Stimulated activated CD4-positive, alpha-beta T cell treated with anti-CD3 and anti-CD28 coated beads, Interleukin-1b, Interleukin-23, amount 100 ng/mL, for 24 hours (primary cell): ENCODE measurements around the gene IQGAP3.

ENCODE experiments used
- DNase-seq, 4 experiments: peaks; one replicate each; pipeline ENCODE4 v3.0.0-alpha.2; 2020; ENCODE audit warnings: low read depth in 4 of 4, low spot score in 1 of 4

IQGAP3 gene

DNA sequence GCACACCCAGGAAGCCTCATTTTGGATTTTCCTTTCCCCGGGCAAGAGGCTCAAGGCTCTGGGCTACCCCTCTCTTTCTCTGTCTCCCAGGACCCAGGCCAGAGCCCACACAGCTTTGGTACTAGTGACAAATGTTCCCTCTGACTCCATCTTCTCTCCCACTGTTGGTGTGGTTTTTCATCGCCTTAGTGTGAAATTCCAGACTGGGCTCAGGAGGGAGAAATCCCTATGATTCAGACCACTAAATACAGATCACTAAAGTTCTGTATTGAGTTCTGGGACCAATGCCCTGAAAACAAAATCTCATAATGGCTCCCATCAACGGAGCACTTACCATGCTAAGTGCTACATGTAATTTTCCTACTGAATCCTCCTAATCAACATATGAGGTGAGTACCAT is 26.1 kb downstream of the IQGAP3 start:
- no peak for DNase-seq

GRCh38 chr1:156544592-156545102 is 27.7 kb downstream of the IQGAP3 start:
- DNase-seq = no peak

- no peak for DNase-seq
These were observed 29.3 kb downstream of the IQGAP3 start for GRCh38 chr1:156543066-156543465.

DNA sequence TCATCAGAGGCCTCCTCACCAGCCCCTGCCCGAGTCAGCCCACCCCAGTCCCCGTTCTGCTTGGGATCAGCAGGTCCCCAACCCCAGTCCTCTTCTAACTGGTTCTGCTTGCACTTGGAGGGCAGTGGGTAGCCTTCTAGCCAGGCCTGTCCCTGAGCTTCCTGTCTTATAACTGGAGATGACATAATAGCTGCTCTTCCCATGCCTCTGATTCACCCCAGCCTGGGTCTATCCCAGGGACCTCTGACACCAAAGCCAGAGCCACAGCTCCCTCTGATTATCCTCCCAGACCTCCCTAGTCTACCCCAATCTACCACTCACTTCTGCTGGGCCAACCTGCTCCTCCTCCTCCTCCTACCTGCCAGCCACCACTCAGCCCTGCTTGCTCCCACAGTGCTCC is 31.4 kb downstream of the IQGAP3 start:
- no peak for DNase-seq

DNA sequence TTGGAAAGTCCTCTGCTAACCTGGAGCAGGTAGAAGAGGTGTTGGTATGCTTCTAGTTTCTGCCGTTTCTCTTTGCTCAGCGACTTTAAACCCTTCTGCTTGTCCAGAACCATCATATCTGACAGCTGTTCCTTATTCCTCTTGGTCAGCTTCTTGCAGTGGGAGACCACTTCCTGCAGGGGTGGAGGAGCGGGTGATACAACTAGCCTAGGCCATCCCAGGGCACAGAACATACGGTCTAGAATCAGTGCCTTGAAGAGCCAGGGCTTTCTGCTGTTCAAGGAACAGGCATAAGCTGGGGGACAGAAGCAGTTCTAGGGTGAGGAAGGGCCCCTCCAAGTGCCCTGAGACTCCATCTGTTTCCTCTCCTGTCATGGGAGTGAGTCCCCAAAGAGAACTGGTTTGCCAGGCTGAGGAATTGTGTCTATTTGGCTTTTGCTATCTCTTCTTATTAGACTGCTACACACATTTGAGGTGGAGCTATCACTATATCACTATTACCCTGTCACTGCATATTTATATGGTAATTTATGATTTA is 32.5 kb downstream of the IQGAP3 start:
- DNase-seq = no peak

DNA sequence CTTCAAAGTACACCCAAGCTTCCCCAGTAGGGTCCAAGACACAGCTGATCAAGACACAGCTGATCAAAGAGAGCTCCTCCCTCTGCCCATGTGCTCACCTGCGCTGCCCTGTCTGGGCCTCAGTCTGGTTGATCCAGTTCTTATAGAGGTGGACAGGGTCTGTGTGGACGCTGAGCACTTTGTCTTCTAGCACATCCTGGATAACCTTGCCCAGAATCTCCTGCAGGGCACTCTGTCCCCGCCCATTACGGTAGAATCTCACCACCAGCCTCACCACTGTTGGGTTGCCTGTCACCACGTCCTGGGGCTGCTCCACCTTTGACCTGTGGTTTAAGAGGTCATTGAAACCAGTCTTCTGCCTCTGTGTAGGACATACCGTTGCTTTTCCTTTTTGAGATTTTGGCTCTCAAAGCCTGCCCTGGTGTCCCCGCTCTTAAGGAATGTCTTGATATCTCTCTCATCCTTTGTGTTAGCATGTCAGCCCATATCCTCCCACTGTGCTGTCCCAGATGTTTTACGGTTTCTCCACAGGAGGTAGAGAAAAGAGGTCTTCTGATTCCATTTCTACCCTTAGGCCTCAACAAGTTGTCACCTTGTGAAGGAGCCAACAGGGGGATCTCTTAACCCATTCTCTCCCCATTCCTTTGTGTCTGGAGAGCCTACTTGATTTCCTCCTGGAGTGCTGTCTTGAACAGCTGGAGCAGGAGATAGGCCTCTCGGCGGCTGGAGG is 33.5 kb downstream of the IQGAP3 start:
- no peak for DNase-seq

GRCh38 chr1:156537027-156537426 is 35.3 kb downstream of the IQGAP3 start:
- no peak for DNase-seq

GRCh38 chr1:156534424-156535060 is 37.8 kb downstream of the IQGAP3 start:
- no peak for DNase-seq

- DNase-seq = no peak
These were observed 38.7 kb downstream of the IQGAP3 start for GRCh38 chr1:156533568-156534220.

GRCh38 chr1:156532374-156532773 is 40.0 kb downstream of the IQGAP3 start:
- DNase-seq = no peak

DNA sequence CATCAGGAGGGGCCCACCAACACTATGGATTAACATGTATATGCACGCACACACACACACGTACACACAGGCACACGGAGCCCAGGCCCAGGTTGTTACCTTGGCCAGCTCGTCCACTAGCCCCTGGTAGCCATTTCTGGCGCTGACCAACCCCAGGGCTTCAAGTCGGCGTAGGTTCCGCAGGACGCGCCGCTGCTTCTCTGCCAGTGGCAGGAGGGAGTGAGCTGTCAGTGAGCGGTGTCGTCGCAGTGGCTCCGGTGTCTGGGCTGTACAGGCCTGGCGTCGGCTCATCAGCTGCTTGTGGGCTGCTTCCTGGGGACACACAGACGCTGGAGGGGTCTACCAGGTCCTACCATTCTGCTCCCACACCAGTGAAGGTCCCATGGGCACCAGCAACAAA is 42.4 kb downstream of the IQGAP3 start:
- DNase-seq = no peak

DNA sequence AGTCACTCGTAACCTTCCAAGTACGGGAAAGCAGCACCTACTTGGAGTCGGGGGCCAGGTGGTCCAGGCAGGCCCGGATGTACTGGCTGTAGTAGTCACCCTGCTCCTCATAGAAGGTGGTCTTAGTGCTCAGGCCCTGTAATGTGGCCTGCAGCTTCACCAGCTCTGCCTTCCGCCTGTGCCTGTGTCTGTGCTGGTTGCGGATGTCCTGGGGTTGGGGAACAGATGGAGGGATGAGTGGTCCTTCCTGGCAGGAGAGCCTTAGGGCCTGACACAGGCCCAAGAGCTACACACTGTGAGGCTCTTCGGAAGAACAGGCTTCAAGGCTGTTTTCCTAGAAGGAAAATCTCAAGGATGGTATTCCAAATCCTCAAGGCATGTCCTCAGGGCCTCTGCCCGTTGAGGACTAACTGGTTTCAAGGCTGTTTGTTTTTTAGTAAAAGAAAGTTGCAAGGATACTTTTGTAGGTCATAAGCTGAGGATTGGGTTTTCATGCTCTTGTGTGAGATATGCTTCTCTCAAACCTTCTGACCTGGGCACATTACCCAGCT is 43.4 kb downstream of the IQGAP3 start:
- DNase-seq = no peak

DNA sequence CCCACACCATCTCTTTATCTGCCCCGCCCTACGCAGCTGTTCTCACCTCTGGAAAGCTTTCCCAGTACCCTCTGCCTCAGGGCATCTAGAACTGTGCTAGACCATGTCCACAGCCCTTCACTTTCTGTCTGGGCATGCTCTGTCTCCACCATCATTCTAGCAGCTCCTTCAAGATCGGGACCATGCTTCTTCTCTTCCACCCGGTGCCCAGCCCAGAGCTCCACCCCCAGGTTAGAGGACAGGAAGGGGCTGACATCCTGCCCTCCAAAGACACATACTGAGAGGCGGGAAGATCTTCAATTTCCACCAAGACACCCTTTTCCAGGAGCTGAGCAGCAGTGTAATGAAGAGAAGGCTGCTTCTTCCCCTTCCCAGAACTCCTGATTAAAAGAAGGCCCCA is 44.1 kb downstream of the IQGAP3 start:
- DNase-seq = no peak

DNA sequence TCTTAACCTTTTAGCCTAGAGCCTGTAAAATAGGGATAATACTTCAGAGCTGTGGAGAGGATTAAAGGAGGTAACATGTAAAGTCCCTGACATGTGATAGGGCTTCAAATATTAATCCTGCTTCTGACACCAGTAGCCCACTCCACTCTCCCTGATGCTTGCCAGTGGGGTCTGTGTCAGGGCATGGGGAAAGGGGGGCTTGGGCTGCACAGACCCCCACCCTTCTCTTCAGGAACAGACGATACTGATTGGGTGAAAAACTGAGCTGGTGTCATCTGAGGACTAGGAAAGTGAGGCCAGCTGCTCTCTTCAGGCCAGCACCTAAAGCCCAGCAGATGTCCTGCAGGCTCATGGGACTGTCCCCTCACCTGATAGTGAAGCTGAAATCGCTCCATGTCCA is 44.8 kb downstream of the IQGAP3 start:
- DNase-seq = no peak

GRCh38 chr1:156525856-156526489 is 46.4 kb downstream of the IQGAP3 start:
- no peak for DNase-seq

DNA sequence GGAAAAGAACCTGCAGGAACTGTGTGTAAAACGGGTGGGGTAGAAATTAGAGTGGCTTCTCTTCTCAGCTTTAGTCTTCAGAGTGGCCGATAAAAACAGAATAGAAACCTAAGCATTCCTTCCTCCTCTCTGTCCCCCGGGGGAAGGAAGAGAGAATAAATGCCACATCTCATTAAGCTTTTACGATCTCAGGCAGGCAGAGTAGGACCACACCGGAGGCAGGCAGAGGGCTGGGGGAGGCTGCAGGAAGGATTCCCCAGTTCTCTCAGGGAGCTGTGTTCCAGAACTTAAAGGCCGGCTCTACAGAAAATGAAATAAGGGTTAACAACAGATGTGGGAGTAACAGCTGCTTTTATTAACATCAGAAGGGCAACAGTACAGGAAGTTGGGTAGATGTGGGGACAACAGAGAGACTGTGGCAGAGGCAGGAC is 47.3 kb downstream of the IQGAP3 start:
- DNase-seq = no peak

DNA sequence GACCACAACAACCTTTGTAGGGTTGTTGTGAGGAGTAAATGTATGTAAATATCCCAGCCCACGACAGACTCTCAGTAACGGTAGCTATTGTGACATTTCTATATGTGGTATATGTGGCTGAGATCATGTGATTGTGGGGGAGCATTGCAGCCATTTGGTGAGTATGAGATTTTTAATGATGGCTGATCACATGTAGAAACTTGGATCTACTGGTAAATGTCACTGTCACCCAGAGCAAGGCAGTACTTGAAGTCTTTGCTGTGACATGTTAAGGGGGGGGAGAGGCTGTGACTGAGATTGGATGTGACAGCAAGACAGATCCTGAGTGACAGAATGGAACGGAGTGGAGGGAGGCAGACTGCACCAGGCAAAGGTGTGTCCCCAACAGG is 47.9 kb downstream of the IQGAP3 start:
- DNase-seq = no peak

- DNase-seq = no peak
These were observed 48.4 kb downstream of the IQGAP3 start for GRCh38 chr1:156523801-156524480.

DNA sequence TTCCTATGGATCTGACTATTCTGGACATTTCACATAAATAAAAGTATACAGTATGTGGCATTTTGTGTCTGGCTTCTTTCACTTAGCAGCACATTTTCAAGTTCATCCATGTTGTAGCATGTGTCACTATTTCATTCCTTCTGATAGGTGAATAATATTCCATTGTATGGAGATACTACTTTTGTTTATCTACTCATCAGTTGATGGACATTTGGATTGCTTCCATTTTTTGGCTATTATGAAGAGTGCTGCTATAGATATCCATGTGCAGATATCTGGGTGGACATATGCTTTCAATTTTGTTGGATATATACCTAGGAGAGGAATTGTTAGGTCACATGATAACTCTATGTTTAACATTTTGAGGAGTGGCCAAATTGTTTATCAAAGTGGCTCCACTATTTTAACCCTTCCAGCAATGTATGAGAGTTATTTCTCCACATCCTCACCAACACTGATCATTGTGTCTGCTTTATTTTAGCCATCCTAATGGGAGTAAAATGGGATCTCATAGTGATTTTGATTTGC is 49.9 kb downstream of the IQGAP3 start:
- no peak for DNase-seq

GRCh38 chr1:156517748-156518147 is 54.6 kb downstream of the IQGAP3 start:
- no peak for DNase-seq
